Endothelial cell of umbilical vein (primary cell): ENCODE measurements around the gene ABTB2.

Experiments
- CTCF ChIP-seq, 2 donors: IDR thresholded peaks; 1 replicate in 1 of 2; 2 replicates in 1 of 2; pipeline ENCODE4 v1.5.1; 2011; ENCODE audit warnings: low read length in 2 of 2, mild to moderate bottlenecking in 2 of 2, moderate library complexity in 2 of 2, control low read depth in 1 of 2, inconsistent platforms in 1 of 2, low read depth in 1 of 2; ENCODE audit not compliant: insufficient read depth in 1 of 2; ENCODE audit errors: extremely low read depth in 1 of 2
- EZH2 ChIP-seq: IDR thresholded peaks from 2 replicates; pipeline ENCODE4 v1.6.1; 2012; ENCODE audit warnings: borderline replicate concordance, low read depth, mild to moderate bottlenecking, moderate library complexity, low read length, inconsistent platforms; ENCODE audit not compliant: severe bottlenecking
- GATA2 ChIP-seq: IDR thresholded peaks from 2 replicates; pipeline ENCODE4 v1.7.0; 2011; ENCODE audit warnings: low read depth, mild to moderate bottlenecking, moderate library complexity, mixed read lengths, low read length; ENCODE audit not compliant: insufficient read length, insufficient read depth
- JUN ChIP-seq: IDR thresholded peaks from 2 replicates; pipeline ENCODE4 v1.6.1; 2011; ENCODE audit warnings: borderline replicate concordance, low read depth; ENCODE audit not compliant: insufficient read length, insufficient read depth
- MYC ChIP-seq: IDR thresholded peaks from one replicate; pipeline ENCODE4 v1.6.1; 2011; ENCODE audit warnings: mild to moderate bottlenecking, low read depth, low read length
- POLR2A ChIP-seq: IDR thresholded peaks from 2 replicates; pipeline ENCODE4 v1.6.1; 2012; ENCODE audit warnings: low read depth, mild to moderate bottlenecking, control low read depth, low read length
- POLR2AphosphoS5 ChIP-seq: IDR thresholded peaks from 2 replicates; pipeline ENCODE4 v1.6.1; 2012; ENCODE audit warnings: low read depth, mild to moderate bottlenecking, control low read depth, low read length, moderate library complexity; ENCODE audit not compliant: insufficient read depth

- TF ChIP-seq CTCF (IDR thresholded peaks at IDR 0.05; ENCODE audit: extremely low read depth in 1 of 2, insufficient read depth in 1 of 2, low read depth in 1 of 2, low read length in 2 of 2): no peak
- no peak for TF ChIP-seq POLR2AphosphoS5
- TF ChIP-seq GATA2: no peak
- no peak for TF ChIP-seq EZH2
- no peak for TF ChIP-seq MYC
- TF ChIP-seq POLR2A: no peak
- no peak for TF ChIP-seq JUN
These were observed 48.6 kb upstream of the ABTB2 start for GRCh38 chr11:34406413-34406812.
